ENCODE results near the gene MPRIP.

GRCh38 chr17:17088541-17089525 is 46.6 kb downstream of the MPRIP start:
- TF ChIP-seq CTCF (IDR thresholded peaks at IDR 0.05 in 8 of 11, conservative IDR thresholded peaks at IDR 0.05 in 3 of 11) (no peak), POLR2A (IDR thresholded peaks at IDR 0.05) (no peak)
